HepG2 (cell line): ENCODE data around the gene PXMP4. TPM values are rescaled to one million over a fixed set of nuclear protein-coding genes. Genes with fewer than 3 reads are reported as not detected.
A peak's percentile ranks its signal among the peaks of the same experiment; 100 is the strongest.

Experiments
- AKNA ChIP-seq: sonication (generic); formaldehyde crosslinking; IDR thresholded peaks from 2 replicates; pipeline ENCODE4 v1.4.0; 2020; ENCODE audit warnings: missing genetic modification reagents, borderline replicate concordance
- ARNTL ChIP-seq: sonication (generic); formaldehyde crosslinking; IDR thresholded peaks from 2 replicates; pipeline ENCODE4 v1.4.0; 2020; ENCODE audit warnings: mild to moderate bottlenecking, missing genetic modification reagents
- HNF1A ChIP-seq, 2 experiments: sonication (generic) in 1 of 2; formaldehyde crosslinking in 1 of 2; IDR thresholded peaks; 2 replicates each; pipeline versions ENCODE4 v1.4.0 to v1.6.1; 2016 to 2020; ENCODE audit warnings: borderline replicate concordance in 1 of 2, low read depth in 1 of 2, mild to moderate bottlenecking in 1 of 2, missing genetic modification reagents in 1 of 2
- MZF1 ChIP-seq: sonication (generic); formaldehyde crosslinking; IDR thresholded peaks from 2 replicates; pipeline ENCODE4 v1.8.1; 2023; ENCODE audit warnings: mild to moderate bottlenecking, missing genetic modification reagents, borderline replicate concordance
- PREB ChIP-seq: sonication (generic); formaldehyde crosslinking; IDR thresholded peaks from 2 replicates; pipeline ENCODE4 v1.4.0; 2020; ENCODE audit warnings: missing genetic modification reagents
- RARG ChIP-seq: sonication (generic); formaldehyde crosslinking; IDR thresholded peaks from 2 replicates; pipeline ENCODE4 v1.4.0; 2020; ENCODE audit warnings: low read depth, mild to moderate bottlenecking, missing genetic modification reagents
- SOX6 ChIP-seq, 2 experiments: fragments of 450-650 bp in 1 of 2; sonication (generic) in 1 of 2; formaldehyde crosslinking in 1 of 2; IDR thresholded peaks; 2 replicates each; pipeline versions ENCODE4 v1.4.0 to v1.6.1; 2017 to 2020; ENCODE audit warnings: antibody characterized with exemption in 1 of 2, mild to moderate bottlenecking in 1 of 2, missing genetic modification reagents in 1 of 2
- ZEB1 ChIP-seq: IDR thresholded peaks from 2 replicates; pipeline ENCODE4 v1.6.1; 2012; ENCODE audit warnings: mild to moderate bottlenecking, low read depth, inconsistent platforms; ENCODE audit not compliant: insufficient replicate concordance
- ZNF501 ChIP-seq: sonication (generic); formaldehyde crosslinking; IDR thresholded peaks from 2 replicates; pipeline ENCODE4 v1.5.1; 2020; ENCODE audit warnings: mild to moderate bottlenecking, moderate library complexity, missing genetic modification reagents
- ZNF574 ChIP-seq: sonication (generic); formaldehyde crosslinking; IDR thresholded peaks from 2 replicates; pipeline ENCODE4 v1.4.0; 2020; ENCODE audit warnings: missing genetic modification reagents
- ZNF605 ChIP-seq: sonication (generic); formaldehyde crosslinking; IDR thresholded peaks from 2 replicates; pipeline ENCODE4 v1.8.0; 2022; ENCODE audit warnings: mild to moderate bottlenecking, missing genetic modification reagents
- ZNF782 ChIP-seq: sonication (generic); formaldehyde crosslinking; IDR thresholded peaks from 2 replicates; pipeline ENCODE4 v1.4.0; 2020; ENCODE audit warnings: missing genetic modification reagents, mild to moderate bottlenecking, borderline replicate concordance
- polyA plus RNA-seq, 8 experiments: library from polyadenylated mRNA; depleted of rRNA in 3 of 8; stranded (reverse) in 7 of 8; unstranded in 1 of 8; fragments of >200 nt; fragmentation: Illumina TruSeq in 4 of 8; extraction: Trizol in 4 of 8; gene quantifications; 2 replicates each; pipeline versions ENCODE4 v1.2.1 to v1.2.3, GENCODE V29; 2011 to 2016; ENCODE audit warnings: low read depth in 4 of 8, missing spikeins in 1 of 8, mixed read lengths in 1 of 8; ENCODE audit not compliant: insufficient read depth in 1 of 8
- total RNA-seq, 5 experiments: library from RNA; depleted of rRNA; stranded (reverse); fragments of >200 nt; fragmentation: Illumina TruSeq; extraction: Trizol; gene quantifications; 2 replicates each; pipeline ENCODE4 v1.2.3, GENCODE V29; 2016; ENCODE audit warnings: low read depth in 1 of 5

PXMP4 gene
- total and polyA plus RNA-seq, 2 of the 13 experiments (the other 11 are each of a cell fraction or from before 2014, with no cell fraction given): not detected

- no peak for TF ChIP-seq HNF1A (IDR thresholded peaks at IDR 0.05; ENCODE audit: low read depth)
- TF ChIP-seq HNF1A (CRISPR knock-in tag; IDR thresholded peaks at IDR 0.05; ENCODE audit: borderline replicate concordance): 0 out of 2 replicates have a peak, but pooled peaks have one; percentile 13
- no peak for TF ChIP-seq PREB
- no peak for TF ChIP-seq ARNTL
- TF ChIP-seq ZEB1: no peak
- no peak for TF ChIP-seq MZF1 (CRISPR knock-in tag)
- no peak for TF ChIP-seq AKNA (CRISPR knock-in tag)
- TF ChIP-seq ZNF501: no peak
- no peak for TF ChIP-seq ZNF782 (CRISPR knock-in tag)
- no peak for TF ChIP-seq ZNF574 (CRISPR knock-in tag)
- no peak for TF ChIP-seq SOX6 (IDR thresholded peaks at IDR 0.05)
- TF ChIP-seq SOX6 (CRISPR knock-in tag; IDR thresholded peaks at IDR 0.05): no peak
- TF ChIP-seq ZNF605: no peak
- TF ChIP-seq RARG (CRISPR knock-in tag): no peak
Measured at GRCh38 chr20:33654680-33655161, 65.4 kb downstream of the PXMP4 start (continued).
